ENCODE data around the gene GNAI3.

DNA sequence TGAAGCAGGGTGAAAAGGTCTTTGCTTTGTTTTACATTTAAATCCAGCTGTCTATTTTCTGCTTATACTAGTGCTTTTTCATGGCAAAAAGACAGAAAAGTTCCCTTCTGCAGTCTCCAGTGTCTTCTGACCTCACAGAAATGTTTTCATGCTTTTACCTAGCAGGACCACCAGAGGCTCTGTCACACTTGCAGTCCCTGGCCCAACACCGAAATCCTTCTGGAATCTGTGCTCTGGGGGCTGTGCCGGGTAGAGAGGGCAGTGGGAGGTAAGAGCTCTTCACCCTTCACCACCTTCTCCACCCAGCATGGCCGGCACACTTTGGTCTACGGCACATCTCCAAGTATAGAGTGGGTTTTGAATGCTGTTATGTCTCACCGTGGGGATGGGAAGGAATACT is 50.2 kb downstream of the GNAI3 start:
- no peak for TF ChIP-seq EP300 (IDR thresholded peaks at IDR 0.05)
- no peak for TF ChIP-seq CTCF (IDR thresholded peaks at IDR 0.05)
- TF ChIP-seq POLR2A (IDR thresholded peaks at IDR 0.05; ENCODE audit: low read depth), result no peak

Data from esophagus muscularis mucosa (tissue), 4 donors.